Prostate gland (tissue), 2 donors: ENCODE results near the gene PGF. TPM values are rescaled to one million over a fixed set of nuclear protein-coding genes. Genes with fewer than 3 reads are reported as not detected.
A peak's percentile ranks its signal among the peaks of the same experiment; 100 is the strongest.

ENCODE experiments used
- DNase-seq: peaks from one replicate; pipeline ENCODE4 v3.0.0-alpha.2; 2019; ENCODE audit warnings: low spot score
- H3K27ac ChIP-seq, 2 donors: fragments of 200-600 bp; sonication (generic); 2 replicates each; pipeline ENCODE4 v1.5.1; 2017 to 2019
- H3K27me3 ChIP-seq: fragments of 200-600 bp; sonication (generic); replicated peaks from 2 replicates; pipeline ENCODE4 v1.5.1; 2019; ENCODE audit not compliant: insufficient read depth
- H3K36me3 ChIP-seq, 2 donors: fragments of 200-600 bp; sonication (generic); 1 replicate in 1 of 2; 2 replicates in 1 of 2; pipeline versions ENCODE4 v1.5.1 to v1.8.1; 2017 to 2019
- H3K4me1 ChIP-seq: fragments of 200-600 bp; sonication (generic); replicated peaks from 2 replicates; pipeline ENCODE4 v1.5.1; 2019
- H3K4me3 ChIP-seq, 2 donors: fragments of 200-600 bp; sonication (generic); 2 replicates each; pipeline ENCODE4 v1.5.1; 2017 to 2019
- H3K9me3 ChIP-seq: fragments of 200-600 bp; sonication (generic); 2 replicates; pipeline ENCODE4 v1.5.1; 2017
- CTCF ChIP-seq, 4 experiments: fragments of 200-600 bp in 2 of 4; fragments of 450-650 bp in 2 of 4; sonication (generic) in 2 of 4; IDR thresholded peaks; 1 replicate in 3 of 4; 2 replicates in 1 of 4; pipeline ENCODE4 v1.5.1; 2016 to 2019; ENCODE audit warnings: antibody characterized with exemption in 4 of 4, mild to moderate bottlenecking in 2 of 4, moderate library complexity in 2 of 4
- POLR2A ChIP-seq: fragments of 450-650 bp; IDR thresholded peaks from one replicate; pipeline ENCODE4 v1.6.1; 2016; ENCODE audit warnings: antibody characterized with exemption, mild to moderate bottlenecking
- POLR2AphosphoS5 ChIP-seq: sonication (generic); formaldehyde crosslinking; IDR thresholded peaks from one replicate; pipeline ENCODE4 v1.6.1; 2017; ENCODE audit warnings: antibody characterized with exemption
- WGBS: methylation state at CpG from one replicate; pipeline ENCODE4 v1.1.5; 2018; 5-methylcytosine and 5-hydroxymethylcytosine counted together
- intact Hi-C: fragments of 100-400 bp; cut with DNase I; formaldehyde crosslinking; loops from one replicate; pipeline ENCODE4 v1.14.2; 2022
- total RNA-seq, 2 donors: library from RNA; depleted of rRNA; stranded (reverse); fragments of >200 nt; gene quantifications; one replicate each; pipeline ENCODE4 v1.1.0, GENCODE V29; 2016

Gene PGF
- total RNA-seq, 2 donors from 2014 or later: 7.9 to 16.2 TPM

GRCh38 chr14:74973003-74973653, 17.7 kb upstream of the PGF start:
- Histone ChIP-seq H3K4me1 (no peaks in the 10 kb centered on the region), H3K27ac (no peak overlapping the region), H3K36me3 (no peaks in the 10 kb centered on the region), H3K27me3 (no peaks in the 10 kb centered on the region), H3K4me3 (no peak overlapping the region), H3K9me3 (no peaks in the 10 kb centered on the region)
- TF ChIP-seq POLR2A (no peak), POLR2AphosphoS5 (no peak)
- DNase-seq: no peak
- 77% methylated on average over 14 of the region's 15 CpGs for WGBS
- intact Hi-C loops: no loop called here

- TF ChIP-seq POLR2AphosphoS5 (no peak), CTCF (IDR thresholded peaks at IDR 0.05) (no peak), POLR2A (no peak)
Observed at GRCh38 chr14:74968811-74969210, 13.4 kb upstream of the PGF start.

GRCh38 chr14:74965486-74966153, 10.2 kb upstream of the PGF start:
- Histone ChIP-seq H3K27ac (no peak overlapping the region), H3K36me3 (no peaks in the 10 kb centered on the region), H3K4me1 (no peaks in the 10 kb centered on the region), H3K9me3 (no peaks in the 10 kb centered on the region), H3K4me3 (no peak overlapping the region), H3K27me3 (no peaks in the 10 kb centered on the region)
- intact Hi-C loops: no loop called here
- WGBS: 79% methylated on average over 5 of the region's 5 CpGs
- TF ChIP-seq POLR2A (no peak), CTCF (IDR thresholded peaks at IDR 0.05) (no peak), POLR2AphosphoS5 (no peak)
- DNase-seq: no peak

More at GRCh38 chr14:74968811-74969210, 13.4 kb upstream of the PGF start:
- 43% methylated on average over 1 of the region's 1 CpG for WGBS
- Histone ChIP-seq H3K27me3 (no peaks in the 10 kb centered on the region), H3K4me3 (no peak overlapping the region), H3K36me3 (no peaks in the 10 kb centered on the region), H3K27ac (no peak overlapping the region), H3K4me1 (no peaks in the 10 kb centered on the region), H3K9me3 (no peaks in the 10 kb centered on the region)
- no peak for DNase-seq
- intact Hi-C loops: no loop called here

- Histone ChIP-seq H3K4me1 (no peaks in the 10 kb centered on the region), H3K9me3 (no peaks in the 10 kb centered on the region), H3K4me3 (no peak overlapping the region), H3K27ac (no peak overlapping the region), H3K36me3 (no peaks in the 10 kb centered on the region), H3K27me3 (no peaks in the 10 kb centered on the region)
- intact Hi-C loops: no loop called here
- TF ChIP-seq POLR2A (no peak), CTCF (IDR thresholded peaks at IDR 0.05) (no peak), POLR2AphosphoS5 (no peak)
- WGBS: 81% methylated on average over 4 of the region's 4 CpGs
- DNase-seq: no peak
Observed at GRCh38 chr14:74964787-74965485, 9.5 kb upstream of the PGF start.

GRCh38 chr14:74963705-74964271, 8.4 kb upstream of the PGF start:
- no peak overlapping the region for H3K4me3 ChIP-seq
- H3K4me1 ChIP-seq: no peaks in the 10 kb centered on the region
- H3K27me3 ChIP-seq: no peaks in the 10 kb centered on the region
- TF ChIP-seq CTCF (IDR thresholded peaks at IDR 0.05) (no peak), POLR2AphosphoS5 (peak; percentile 30)
- peak; percentile 40 for DNase-seq
- intact Hi-C loops: no loop called here
- H3K27ac ChIP-seq: peak overlapping the region; percentile 11 to 24
- H3K36me3 ChIP-seq: no peaks in the 10 kb centered on the region
- 21% methylated on average over 9 of the region's 9 CpGs for WGBS
- no peaks in the 10 kb centered on the region for H3K9me3 ChIP-seq
